Fibroblast of gingiva (primary cell): ENCODE measurements around the gene UBAP1L.
"Not testable (repeated sequence)": the region's sequence is repeated elsewhere in the genome, so short reads cannot be mapped to it uniquely, and the experiment has no call there.

ENCODE experiments used
- DNase-seq: peaks from one replicate; pipeline ENCODE4 v3.0.0-alpha.2; 2011; ENCODE audit warnings: low read depth

UBAP1L gene

DNA sequence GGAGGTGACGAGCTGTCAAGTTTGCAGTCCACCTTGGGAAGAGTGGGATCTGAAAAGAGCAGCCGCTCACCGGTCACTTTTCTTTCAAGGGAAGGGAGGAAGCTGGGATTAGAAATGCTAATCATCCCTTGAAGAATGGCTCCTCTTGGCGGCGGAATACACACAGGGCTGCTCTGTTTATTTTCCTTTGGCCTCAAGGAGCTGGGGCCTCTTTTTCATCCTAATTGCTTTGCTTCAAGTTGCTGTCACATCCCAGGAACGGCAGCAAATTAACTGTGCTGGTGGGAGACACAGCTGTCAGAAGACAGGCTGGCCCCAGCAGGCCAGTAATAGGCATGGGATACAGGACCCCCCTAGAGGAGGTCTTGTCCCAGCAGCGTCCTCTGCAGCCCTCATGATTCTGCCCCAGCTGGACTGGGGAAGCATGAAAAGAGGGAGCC lies 31.7 kb downstream of the UBAP1L start:
- peak; percentile 39 for DNase-seq

DNA sequence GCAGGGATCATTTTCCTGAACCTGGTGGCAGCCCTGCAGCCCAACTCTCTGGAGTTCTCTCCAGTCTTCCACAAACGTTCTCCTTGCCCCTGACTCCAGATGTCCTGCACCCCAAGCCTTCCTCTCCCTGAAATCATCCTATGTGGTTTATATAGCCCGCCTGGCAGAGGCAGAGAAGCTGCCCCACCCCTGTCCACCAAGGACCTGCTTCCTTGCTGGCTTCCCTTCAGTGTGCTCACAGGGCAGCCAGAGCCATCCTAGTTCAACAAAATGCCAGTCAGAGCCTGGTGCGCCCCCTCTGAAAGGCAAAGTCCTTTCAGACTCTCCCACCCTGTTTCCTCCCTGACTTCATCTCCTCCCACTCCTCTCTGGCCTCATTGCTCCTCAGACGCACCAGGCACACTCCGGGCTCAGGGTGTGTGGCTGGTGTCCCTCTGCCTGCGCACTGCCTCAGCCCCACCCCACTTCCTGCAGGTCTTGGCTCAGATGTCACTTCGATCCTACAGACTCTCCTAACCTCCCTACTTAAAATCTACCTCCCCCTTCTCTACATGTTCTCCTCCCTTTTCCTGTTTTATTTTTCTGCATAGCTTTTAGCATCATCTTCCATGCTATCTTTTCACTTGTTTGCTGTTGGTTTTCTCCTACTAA lies 32.6 kb downstream of the UBAP1L start:
- DNase-seq: no peak

DNA sequence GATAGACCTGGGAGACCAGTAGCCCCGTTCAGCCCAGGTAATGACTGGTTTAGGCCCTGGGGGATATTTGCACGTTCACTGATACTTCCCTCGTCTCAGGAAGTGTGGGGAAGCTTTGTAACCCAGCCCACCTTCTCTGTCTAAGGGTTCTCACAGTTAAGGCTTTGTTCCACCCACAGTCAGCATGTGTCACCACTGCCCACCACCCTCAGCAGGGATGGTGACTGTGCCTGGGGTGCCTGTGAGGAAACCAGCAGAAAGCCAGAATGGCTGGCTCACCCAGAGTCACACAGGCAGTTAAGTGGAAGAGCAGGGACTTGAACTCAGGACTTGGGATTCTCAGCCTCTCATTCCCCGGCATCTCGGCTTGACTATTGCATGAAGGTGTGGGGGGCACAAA lies 33.2 kb downstream of the UBAP1L start:
- DNase-seq: no peak

DNA sequence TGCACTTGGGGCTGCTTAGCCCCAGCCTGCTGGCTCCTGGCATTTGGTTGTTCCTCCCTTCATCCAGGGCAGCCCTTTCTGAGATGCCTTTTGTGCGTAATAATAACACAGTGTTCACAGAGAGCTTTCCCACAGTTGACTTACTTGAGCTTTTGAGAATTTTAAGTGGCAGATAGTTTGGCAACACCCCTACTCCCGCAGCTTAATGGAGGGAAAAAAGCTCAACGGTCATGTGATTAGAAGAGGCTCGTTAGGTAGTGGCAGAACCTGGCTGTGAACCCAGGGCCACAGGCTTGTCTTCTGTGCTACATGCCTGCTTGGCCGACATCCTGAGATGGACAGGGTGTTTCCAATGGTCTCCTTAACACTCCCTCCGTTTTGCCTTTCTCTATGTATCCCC lies 33.7 kb downstream of the UBAP1L start:
- no peak for DNase-seq

DNA sequence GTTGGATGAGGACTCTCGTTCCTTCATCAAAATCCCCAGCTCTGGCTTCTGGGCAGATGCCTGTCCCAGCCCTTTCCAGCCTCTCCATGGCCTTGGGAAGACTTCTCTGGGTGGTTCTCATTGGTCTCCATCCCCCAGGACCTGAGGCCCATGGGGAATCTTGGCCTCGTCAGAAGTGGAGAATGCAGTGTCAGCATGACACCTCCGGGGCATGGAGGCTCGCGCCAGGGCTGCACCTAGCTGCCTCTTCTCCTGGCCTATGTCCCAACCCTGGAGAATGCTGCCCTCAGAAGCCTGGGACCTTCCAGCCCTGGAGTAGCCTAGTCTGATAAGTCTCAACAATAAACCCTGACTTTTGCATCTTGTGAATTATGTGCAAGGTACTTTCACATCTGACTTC lies 35.4 kb downstream of the UBAP1L start:
- DNase-seq: no peak

DNA sequence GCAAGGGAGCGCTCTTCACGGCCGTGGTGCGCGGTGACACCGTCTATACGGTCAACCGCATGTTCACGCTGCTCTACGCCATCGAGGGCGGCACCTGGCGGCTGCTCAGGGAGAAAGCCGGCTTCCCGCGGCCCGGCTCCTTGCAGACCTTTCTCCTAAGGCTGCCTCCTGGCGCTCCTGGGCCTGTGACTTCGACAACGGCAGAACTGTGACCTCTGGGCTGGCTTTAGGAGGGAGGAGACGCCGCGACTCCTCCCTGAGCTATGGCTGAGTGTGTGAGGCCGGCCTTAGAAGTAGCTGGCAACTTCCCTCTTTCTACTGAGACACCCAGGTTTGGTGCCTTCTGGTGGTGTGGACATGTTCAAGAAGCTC lies 37.0 kb downstream of the UBAP1L start:
- peak; percentile 57 for DNase-seq

DNA sequence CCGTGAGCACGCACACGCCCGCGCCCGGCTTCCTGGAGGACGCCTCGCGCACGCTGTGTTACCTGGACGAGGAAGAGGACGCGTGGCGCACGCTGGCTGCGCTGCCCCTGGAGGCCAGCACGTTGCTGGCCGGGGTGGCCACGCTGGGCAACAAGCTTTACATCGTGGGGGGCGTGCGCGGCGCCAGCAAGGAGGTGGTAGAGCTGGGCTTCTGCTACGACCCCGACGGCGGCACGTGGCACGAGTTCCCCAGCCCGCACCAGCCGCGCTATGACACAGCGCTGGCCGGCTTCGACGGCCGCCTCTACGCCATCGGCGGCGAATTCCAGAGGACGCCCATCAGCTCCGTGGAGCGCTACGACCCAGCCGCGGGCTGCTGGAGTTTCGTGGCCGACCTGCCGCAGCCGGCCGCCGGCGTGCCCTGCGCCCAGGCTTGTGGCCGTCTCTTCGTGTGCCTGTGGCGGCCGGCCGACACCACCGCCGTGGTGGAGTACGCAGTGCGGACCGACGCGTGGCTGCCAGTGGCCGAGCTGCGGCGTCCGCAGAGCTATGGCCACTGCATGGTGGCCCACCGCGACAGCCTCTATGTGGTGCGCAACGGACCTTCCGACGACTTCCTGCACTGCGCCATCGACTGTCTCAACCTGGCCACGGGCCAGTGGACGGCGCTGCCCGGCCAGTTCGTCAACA lies 37.6 kb downstream of the UBAP1L start:
- no peak for DNase-seq

DNA sequence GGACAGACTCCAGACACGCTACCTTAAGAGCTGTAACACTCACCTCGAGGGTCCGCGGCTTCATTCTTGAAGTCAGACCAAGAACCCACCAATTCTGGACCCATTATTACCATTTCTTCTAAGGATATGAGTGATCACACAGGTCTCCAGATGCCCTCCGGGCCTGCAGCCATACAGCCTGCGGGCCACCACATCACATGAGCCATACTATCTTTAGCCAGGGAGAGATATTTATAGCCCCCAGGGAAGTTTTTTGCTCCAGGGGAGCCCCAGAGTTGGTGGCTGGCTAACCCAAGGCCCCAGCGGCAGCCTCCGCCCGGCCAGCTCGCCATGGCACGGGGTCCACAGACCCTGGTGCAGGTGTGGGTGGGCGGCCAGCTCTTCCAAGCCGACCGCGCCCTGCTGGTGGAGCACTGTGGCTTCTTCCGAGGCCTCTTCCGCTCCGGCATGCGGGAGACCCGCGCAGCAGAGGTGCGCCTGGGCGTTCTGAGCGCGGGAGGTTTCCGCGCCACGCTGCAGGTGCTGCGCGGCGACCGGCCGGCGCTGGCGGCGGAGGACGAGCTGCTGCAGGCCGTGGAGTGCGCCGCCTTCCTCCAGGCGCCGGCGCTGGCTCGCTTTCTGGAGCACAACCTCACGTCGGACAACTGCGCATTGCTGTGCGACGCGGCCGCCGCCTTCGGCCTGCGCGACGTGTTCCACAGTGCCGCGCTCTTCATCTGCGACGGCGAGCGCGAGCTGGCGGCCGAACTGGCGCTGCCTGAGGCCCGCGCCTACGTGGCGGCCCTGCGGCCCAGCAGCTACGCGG lies 38.3 kb downstream of the UBAP1L start, which contains the start of gene KBTBD13:
Gene KBTBD13 (plus strand): TSS at position 261 of the 805 bp plus-strand sequence. CDS start 70 bp downstream, at position 331.
- no peak for DNase-seq

DNA sequence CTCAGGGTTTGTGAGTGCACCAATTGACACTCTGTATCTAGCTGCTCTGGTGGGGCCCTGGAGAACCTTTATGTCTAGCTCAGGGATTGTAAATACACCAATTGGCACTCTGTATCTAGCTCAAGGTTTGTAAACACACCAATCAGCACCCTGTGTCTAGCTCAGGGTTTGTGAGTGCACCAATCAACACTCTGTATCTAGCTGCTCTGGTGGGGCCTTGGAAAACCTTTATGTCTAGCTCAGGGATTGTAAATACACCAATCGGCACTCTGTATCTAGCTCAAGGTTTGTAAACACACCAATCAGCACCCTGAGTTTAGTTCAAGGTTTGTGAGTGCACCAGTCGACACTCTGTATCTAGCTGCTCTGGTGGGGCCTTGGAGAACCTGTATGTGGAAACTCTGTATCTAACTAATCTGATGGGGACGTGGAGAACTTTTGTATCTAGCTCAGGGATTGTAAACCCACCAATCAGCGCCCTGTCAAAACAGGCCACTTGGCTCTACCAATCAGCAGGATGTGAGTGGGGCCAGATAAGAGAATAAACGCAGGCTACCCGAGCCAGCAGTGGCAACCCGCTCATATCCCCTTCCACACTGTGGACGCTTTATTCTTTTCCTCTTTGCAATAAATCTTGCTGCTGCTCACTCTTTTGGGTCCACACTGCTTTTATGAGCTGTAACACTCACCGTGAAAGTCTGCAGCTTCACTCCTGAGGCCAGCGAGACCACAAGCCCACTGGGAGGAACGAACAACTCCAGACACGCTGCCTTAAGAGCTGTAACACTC lies 39.2 kb downstream of the UBAP1L start:
- not testable (repeated sequence) for DNase-seq

DNA sequence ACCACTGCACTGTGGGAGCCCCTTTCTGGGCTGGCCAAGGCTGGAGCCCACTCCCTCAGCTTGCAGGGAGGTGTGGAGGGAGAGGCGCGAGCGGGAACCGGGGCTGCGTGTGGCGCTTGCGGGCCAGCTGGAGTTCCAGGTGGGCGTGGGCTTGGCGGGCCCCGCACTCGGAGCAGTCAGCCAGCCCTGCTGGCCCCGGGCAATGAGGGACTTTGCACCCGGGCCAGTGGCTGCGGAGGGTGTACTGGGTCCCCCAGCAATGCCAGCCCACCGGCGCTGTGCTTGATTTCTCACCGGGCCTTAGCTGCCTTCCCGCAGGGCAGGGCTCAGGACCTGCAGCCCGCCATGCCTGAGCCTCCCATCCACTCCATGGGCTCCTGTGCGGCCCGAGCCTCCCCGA lies 40.1 kb downstream of the UBAP1L start:
- DNase-seq: not testable (repeated sequence)

DNA sequence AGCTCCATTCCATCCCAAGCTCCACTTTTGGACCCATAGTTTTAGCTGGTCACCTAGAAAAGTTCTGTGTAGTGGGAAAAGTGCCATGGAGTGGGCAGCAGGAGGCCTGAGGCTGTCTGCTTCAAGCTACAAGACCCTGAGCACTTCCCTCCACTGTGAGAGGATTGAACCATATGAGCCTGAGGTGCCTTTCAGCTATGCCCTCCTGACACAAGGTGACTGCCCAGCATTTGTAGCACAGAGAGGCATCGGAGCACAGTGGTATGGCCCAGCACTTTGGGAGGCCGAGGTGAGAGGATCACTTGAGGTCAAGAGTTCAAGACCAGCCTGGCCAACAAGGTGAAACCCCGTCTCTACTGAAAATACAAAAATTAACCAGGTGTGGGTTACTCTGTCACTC lies 42.4 kb downstream of the UBAP1L start:
- DNase-seq: no peak

DNA sequence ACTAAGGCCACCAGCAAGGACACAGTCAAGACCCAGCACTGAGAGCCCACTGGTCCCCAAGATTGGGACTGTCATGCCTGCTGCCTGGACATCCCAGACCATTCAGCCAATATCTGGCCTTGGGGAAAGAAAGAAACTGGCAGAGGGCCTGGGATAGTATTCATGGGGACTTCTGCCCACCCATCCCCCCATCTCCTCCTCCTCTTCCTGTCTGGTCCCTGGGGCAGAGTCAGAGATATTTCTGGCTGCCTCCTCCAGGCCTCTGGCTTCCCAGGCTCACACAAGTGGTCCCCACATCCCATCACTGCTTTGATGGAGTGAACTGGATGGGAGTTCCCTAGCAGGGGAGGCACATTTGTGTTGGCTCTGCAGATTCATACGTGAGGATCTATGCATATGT lies 43.0 kb downstream of the UBAP1L start:
- peak; percentile 12 for DNase-seq

DNA sequence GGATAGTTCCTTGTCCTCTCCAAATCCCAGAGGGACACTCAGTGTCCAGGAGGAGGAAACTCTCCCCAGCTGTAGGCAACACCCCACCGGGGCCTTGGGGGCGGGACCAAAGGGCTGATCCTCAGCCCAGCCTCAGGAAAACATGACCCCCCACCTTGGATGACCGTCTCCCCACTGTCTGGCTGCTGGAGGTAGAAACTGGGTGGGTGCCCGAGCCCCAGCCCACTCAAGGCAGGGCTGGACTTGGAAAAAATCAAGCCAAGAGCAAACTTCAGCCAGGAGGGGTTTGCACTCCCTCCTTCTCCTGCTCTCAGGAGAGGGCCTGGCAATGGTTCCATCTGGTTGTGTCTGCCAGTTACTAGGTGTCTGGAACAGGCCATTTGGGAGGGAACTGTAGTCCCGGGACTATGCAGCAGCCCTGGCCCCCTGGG lies 43.6 kb downstream of the UBAP1L start:
- no peak for DNase-seq

DNA sequence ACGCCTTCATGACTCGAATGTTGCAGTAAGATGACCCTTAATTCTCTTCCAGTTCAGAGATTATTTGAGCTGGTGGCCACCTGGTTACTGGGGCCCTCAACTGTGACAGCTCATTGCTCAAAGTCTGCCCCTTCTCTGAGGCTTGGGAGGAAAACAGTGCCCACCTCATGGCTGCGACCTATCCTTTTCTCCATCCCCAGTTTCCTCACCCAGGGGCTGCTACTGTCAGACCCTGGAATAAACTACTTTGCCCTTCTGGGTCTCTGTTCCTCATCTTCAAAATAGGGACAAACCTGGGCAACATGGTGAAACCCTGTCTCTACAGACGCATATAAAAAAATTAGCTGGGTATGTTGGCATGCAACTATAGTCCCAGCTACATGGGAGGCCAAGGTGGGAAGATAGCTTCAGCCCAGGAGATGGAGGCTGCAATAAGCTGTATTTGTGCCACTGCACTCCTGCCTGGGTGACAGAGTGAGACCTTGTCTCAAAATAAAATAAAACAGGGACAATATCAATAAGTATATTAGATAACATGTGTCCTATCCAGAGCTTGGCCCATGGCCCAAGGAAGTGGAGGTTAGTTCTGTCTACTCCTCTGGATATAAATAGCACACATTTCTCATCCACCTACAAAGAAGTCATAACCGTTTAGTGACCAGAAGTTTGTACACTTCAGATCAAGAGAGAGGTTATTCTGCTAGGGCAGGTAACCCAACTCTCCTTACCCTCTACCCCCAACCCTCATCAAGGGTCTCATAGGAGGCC lies 45.0 kb downstream of the UBAP1L start:
- no peak for DNase-seq

DNA sequence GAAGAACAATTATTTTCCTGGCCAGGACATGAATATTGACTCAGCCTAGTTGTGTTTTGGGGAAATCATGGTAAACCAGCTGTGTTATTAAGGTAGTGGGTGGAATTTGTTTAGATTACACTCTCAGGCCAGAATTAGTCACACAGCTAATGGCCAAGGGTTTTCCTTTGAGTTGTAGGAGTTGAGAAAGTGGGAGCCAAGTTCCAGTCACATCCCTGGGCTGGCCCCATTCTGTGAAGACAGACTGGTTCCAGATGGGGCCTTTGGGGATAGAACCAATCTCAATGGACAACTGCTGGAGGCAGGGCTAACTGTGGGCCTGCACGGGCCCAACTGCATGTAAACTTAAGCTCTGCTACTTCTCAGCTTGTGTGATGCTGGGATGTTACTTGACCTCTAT lies 45.8 kb downstream of the UBAP1L start:
- peak; percentile 98 for DNase-seq

DNA sequence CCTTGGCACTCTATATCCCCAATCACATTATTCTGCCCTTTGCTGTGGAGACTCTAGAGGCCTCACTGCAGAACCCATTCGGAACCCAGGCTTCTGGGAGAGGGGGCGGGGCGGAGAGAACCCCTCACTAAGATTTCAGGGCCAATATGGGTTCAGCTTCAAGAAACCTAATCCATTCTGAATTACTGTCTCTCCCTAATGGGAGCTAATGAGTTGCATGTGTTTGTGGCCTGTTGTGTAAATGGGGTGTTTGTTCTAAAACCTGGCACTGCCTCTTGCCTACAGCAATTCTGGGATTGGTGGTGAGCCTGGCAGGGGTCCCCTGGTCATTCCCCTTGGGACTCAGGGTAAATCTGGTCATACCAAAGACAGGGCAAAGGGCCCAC lies 46.6 kb downstream of the UBAP1L start:
- DNase-seq: peak; percentile 89

DNA sequence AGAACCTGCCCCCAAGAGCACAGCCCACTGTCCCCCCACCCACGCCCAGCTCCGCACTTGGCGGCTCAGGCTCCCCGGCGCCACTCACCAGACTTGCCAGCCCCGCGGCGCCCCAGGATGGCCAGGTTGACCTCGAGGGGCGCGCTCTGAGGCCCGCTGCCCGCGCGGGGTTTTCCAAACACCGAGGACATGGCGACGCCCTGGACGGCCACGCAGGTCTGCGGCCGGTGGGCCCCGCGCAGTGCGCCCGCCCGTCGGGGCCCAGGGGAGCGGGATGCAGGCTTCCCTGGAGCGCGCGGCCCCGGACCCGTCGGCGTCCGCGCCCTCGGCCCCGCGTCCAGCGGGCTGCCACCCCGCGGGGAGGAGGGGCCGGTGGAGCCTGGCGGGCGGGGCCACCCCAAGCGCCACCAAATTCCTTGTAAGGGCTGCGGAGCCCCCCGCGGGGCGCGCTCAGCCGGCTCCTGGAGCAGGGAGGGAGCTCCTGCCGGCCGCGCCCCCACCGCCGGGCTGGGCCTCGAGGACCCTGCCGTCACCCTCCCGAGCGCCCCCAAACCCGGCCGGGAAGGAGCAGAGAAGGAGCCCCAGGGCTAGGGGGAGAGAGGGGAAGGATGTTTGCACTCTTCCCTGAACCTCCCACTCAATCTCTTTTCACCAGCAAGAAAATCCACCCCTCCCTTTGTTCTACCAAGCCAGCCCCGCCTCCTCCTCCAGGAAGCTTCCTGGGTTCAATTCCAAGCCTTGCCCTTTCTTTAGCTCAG lies 47.2 kb downstream of the UBAP1L start, which contains the start of gene RASL12:
Gene RASL12 (minus strand): TSS at position 347 of the 758 bp plus-strand sequence. CDS start 156 bp downstream, at position 191.
- DNase-seq: no peak

DNA sequence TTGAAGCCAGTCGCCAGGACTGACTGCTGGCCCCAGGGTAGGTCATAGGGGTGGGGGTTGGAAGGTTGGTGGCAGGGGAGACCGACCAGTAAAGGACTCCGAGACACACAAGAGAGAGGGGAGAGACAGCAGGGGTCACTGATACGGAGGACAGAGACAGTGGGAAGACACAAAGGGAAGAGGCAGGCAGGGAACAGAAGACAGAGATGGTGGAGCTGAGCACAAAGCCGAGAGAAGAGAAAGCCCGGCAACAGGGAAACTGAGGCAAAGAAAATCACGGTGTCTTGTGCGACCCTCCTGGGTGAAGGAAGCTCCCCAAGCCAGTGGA lies 47.7 kb downstream of the UBAP1L start:
- no peak for DNase-seq

DNA sequence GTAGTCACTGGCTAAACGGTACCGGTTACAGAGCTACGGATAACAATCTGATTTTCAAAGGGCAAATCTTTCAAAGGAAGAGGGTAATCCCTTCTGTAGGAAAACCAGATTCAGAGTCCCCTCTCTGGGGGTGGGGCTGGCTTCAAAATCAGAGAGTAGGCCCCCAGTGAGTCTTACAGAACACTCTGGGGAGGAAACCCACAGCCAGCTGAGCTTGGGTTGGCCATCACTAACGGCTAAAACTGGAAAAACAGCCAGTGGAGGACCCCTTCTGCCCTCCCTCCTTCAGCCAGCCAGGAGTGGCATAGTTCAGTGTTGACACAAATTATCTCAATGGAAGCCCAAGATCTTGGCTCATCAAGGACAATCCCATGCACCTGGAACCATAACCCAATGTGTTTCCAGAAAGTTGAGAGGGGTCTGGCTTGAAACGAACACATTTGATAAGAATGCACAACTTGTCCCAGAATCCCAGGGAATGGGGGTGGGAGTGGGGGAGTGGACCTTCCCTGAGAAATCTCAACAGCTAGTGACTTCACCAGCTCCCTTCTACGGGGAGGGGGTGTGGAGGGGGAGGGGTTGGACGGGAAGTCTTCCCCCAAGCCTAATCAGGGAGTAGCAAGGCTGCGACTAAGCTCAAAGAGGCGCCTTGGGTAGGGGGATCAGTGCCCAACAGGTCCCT lies 48.2 kb downstream of the UBAP1L start:
- DNase-seq: no peak
